Measurements from ENCODE around the gene TMEM150A. TPM values are rescaled to one million over a fixed set of nuclear protein-coding genes. Genes with fewer than 3 reads are reported as not detected.

Gene TMEM150A
- total and polyA plus RNA-seq, 2 of the 13 experiments (the other 11 are each of a cell fraction or from before 2014, with no cell fraction given) = 30.1 to 70.4 TPM

DNA sequence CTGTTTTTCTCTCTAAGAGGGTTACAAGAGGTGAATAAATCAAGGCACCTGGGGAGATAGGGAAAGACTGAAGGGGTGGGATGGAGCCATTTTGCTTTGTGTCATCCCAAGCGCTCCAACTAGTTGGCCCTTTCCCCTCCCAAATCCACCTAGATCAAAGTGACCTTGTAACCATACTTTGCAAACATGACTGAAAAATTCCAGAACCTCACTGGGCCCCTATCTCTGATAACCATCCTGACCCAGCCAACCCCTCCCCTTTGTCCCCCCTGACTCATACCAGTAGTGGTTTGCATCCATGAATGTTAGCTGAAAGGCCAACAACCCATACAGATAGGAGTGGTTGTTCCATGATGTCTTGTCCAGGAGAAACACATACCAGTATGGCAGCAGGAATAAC is 44.3 kb downstream of the TMEM150A start (continued):
- TF ChIP-seq HNRNPLL (IDR thresholded peaks at IDR 0.05; ENCODE audit: low read depth, low read length, poor library complexity, severe bottlenecking) (no peak), TFE3 (CRISPR knock-in tag; IDR thresholded peaks at IDR 0.05) (no peak), PAXIP1 (CRISPR knock-in tag; conservative IDR thresholded peaks at IDR 0.05) (peak; percentile 77), RERE (CRISPR knock-in tag; IDR thresholded peaks at IDR 0.05; ENCODE audit: low read depth) (peak; percentile 47; the same call in 1 of the 2 replicates), ZNF121 (CRISPR knock-in tag; IDR thresholded peaks at IDR 0.05) (peak; percentile 50; the same call in 1 of the 2 replicates), ZNF331 (CRISPR knock-in tag; IDR thresholded peaks at IDR 0.05) (peak; percentile 40; the same call in 1 of the 2 replicates), SOX6 (IDR thresholded peaks at IDR 0.05) (no peak), SOX6 (CRISPR knock-in tag; IDR thresholded peaks at IDR 0.05) (peak; percentile 83), THAP9 (CRISPR knock-in tag; IDR thresholded peaks at IDR 0.05; ENCODE audit: borderline replicate concordance) (no peak)
- TF ChIP-seq, protein P1, sequence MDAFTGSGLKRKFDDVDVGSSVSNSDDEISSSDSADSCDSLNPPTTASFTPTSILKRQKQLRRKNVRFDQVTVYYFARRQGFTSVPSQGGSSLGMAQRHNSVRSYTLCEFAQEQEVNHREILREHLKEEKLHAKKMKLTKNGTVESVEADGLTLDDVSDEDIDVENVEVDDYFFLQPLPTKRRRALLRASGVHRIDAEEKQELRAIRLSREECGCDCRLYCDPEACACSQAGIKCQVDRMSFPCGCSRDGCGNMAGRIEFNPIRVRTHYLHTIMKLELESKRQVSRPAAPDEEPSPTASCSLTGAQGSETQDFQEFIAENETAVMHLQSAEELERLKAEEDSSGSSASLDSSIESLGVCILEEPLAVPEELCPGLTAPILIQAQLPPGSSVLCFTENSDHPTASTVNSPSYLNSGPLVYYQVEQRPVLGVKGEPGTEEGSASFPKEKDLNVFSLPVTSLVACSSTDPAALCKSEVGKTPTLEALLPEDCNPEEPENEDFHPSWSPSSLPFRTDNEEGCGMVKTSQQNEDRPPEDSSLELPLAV (CRISPR knock-in tag; conservative IDR thresholded peaks at IDR 0.05; ENCODE audit: low read depth) = no peak
